ENCODE results near the gene GPM6B. TPM values are rescaled to one million over a fixed set of nuclear protein-coding genes. Genes with fewer than 3 reads are reported as not detected.
"Not testable (repeated sequence)": the region's sequence is repeated elsewhere in the genome, so short reads cannot be mapped to it uniquely, and the experiment has no call there.

The GPM6B gene
- total RNA-seq, 1 donor from 2014 or later = 6.8 TPM

DNA sequence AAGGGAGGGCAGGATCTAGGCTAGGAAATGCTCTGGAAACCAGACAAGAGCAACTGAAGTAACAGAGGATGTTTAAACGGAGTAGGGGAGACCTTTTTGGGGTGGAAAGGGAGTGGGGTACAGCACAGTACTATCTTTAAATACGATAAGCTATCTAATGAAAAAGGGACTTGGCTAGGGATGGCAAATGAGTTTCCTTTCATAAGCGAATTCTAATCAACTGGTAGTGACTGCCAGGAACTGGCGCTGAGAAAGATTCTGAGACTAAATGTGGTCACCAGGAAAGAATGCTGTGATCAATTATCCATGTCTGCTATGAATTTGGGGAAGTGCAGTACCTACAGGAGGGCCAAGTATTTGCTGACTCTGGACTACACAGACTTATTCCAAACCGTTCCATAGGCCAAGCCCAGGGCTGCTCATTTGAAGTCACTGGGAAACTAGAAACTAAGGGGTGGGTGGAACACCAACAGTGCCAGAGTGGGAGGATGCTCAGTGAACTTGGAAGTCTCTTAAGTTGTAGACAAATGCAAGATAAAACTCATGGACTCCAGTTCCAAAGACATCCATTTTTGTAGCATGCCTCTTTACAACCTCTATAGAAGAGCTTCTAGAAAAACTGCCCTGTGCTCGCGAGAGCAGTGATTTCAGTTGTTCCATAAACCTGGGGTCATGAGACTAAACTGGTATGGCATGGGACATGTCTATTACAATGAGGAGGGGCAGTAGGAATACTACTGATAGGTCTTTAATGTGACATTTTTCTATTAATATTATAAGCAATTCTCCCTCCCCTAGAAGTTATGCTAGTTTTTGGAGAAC is 84.4 kb downstream of the GPM6B start:
- no peak for DNase-seq (ENCODE audit: low spot score)

- not testable (repeated sequence) for DNase-seq (ENCODE audit: low spot score)
Measured at GRCh38 chrX:13730523-13730922, 86.4 kb downstream of the GPM6B start.

DNA sequence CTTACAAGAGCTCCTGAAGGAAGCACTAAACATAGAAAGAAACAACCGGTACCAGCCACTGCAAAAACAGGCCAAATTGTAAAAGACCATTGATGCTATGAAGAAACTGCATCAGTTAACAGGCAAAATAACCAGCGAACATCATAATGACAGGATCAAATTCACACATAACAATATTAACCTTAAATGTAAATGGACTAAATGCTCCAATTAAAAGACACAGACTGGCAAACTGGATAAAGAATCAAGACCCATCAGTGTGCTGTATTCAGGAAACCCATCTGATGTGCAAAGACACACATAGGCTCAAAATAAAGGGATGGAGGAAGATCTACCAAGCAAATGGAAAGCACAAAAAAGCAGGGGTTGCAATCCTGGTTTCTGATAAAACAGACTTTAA is 90.3 kb downstream of the GPM6B start:
- not testable (repeated sequence) for DNase-seq (ENCODE audit: low spot score)

- peak; percentile 55 for DNase-seq (ENCODE audit: low spot score)
Measured at GRCh38 chrX:13724878-13725277, 92.0 kb downstream of the GPM6B start.

DNA sequence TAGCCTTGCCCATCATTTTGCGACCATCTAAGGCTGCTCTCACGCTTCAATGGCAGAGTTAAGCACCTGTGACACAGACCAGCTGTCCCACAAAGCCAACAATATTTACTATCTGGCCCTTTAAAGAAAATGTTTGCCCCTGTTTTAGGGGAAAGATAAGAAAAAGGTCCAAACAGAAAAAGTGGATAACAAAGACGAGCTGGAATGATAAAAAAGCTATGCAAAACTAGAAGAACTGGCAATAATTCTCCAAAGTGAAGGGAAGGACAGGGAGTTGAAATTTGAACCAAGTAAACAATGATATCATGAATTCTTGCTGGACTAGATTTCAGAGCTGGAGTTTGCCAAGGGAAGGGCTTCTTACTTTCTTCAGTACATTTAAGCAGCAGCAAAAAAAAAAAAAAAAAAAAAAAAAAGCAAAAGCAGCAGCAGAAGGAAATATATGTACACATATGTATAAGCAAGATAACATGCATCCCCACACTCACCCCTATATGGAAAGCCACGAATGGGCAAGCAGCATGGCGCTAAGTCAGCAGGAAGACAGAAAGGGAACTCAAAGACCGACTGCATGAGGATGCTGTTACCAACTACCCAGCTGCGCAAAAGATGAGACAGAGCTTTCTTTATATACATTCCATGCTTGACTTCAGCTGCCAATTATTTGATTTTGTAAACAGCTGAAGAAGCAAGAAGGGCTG is 94.9 kb downstream of the GPM6B start:
- no peak for DNase-seq (ENCODE audit: low spot score)

DNA sequence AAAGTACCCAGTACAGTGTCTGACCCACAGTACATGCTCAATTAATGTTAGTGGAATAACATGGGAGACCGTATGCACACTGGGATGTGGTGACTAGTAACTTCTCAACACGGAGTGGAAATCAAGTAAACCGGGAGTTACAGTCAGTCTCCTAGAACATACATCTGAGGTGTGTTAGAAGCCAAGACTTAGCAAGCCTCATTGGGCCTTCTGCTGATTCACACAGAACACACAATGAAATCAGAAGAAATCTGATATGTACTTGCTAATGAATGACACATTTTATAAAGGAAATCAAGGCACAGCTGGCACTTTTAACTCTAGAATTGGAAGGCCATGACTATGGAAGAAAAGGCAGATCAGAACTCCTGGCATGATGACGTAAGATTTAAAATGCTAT is 95.5 kb downstream of the GPM6B start:
- no peak for DNase-seq (ENCODE audit: low spot score)

Other genes with a start within 250 kb of the GPM6B start
- 3.6 TPM for gene EGFL6, start 247.5 kb downstream of the GPM6B start, total RNA-seq
- gene TCEANC, start 164.0 kb downstream of the GPM6B start, total RNA-seq = 4.0 TPM
- 32.2 TPM for gene RAB9A, start 128.0 kb downstream of the GPM6B start, total RNA-seq
- gene TRAPPC2, start 82.5 kb downstream of the GPM6B start, total RNA-seq = 25.1 TPM
- gene OFD1, start 82.3 kb downstream of the GPM6B start, total RNA-seq = 33.2 TPM
- 24.5 TPM for gene GEMIN8, start 212.8 kb upstream of the GPM6B start, total RNA-seq